GM19324 (cell line): Measurements from ENCODE around the gene CLDN9.

Source experiments
- ATAC-seq: cut with Tn5 transposase; IDR thresholded peaks from one replicate; pipeline ENCODE4 v1.9.1; 2021; ENCODE audit warnings: mild to moderate bottlenecking, moderate library complexity; ENCODE audit not compliant: unreplicated experiment, low FRiP score

Gene CLDN9

GRCh38 chr16:3028716-3029319 lies 16.1 kb downstream of the CLDN9 start:
- ATAC-seq: no peak

- no peak for ATAC-seq
Observed at GRCh38 chr16:3029491-3030221, 16.9 kb downstream of the CLDN9 start.

- ATAC-seq: no peak
Observed at GRCh38 chr16:3030222-3031212, 17.8 kb downstream of the CLDN9 start.

GRCh38 chr16:3032624-3033023 lies 19.9 kb downstream of the CLDN9 start:
- no peak for ATAC-seq

- ATAC-seq: no peak
Observed at GRCh38 chr16:3035289-3035971, 22.7 kb downstream of the CLDN9 start.

- ATAC-seq: no peak
Observed at GRCh38 chr16:3035972-3036725, 23.4 kb downstream of the CLDN9 start.

- no peak for ATAC-seq
Observed at GRCh38 chr16:3036726-3037315, 24.1 kb downstream of the CLDN9 start, which contains the start of gene BICDL2. TSS of gene BICDL2 (minus strand) at chr16:3036944. CDS start at chr16:3035496, 1,448 bp downstream.

GRCh38 chr16:3038256-3038655 lies 25.5 kb downstream of the CLDN9 start:
- no peak for ATAC-seq

- ATAC-seq: no peak
Observed at GRCh38 chr16:3038896-3039295, 26.2 kb downstream of the CLDN9 start.

GRCh38 chr16:3042376-3042775 lies 29.7 kb downstream of the CLDN9 start:
- no peak for ATAC-seq

GRCh38 chr16:3044708-3045107 lies 32.0 kb downstream of the CLDN9 start:
- no peak for ATAC-seq

GRCh38 chr16:3045758-3046640 lies 33.3 kb downstream of the CLDN9 start, which contains the start of gene MMP25:
TSS of gene MMP25 (plus strand) at chr16:3046561. CDS start at chr16:3046918, 357 bp downstream.
- ATAC-seq: no peak

- ATAC-seq: no peak
Observed at GRCh38 chr16:3046641-3047386, 34.1 kb downstream of the CLDN9 start.

- no peak for ATAC-seq
Observed at GRCh38 chr16:3047387-3047720, 34.6 kb downstream of the CLDN9 start.

- ATAC-seq: no peak
Observed at GRCh38 chr16:3049921-3050481, 37.3 kb downstream of the CLDN9 start.

GRCh38 chr16:3050487-3050886 lies 37.8 kb downstream of the CLDN9 start:
- no peak for ATAC-seq

GRCh38 chr16:3051009-3051408 lies 38.3 kb downstream of the CLDN9 start:
- no peak for ATAC-seq
